ENCODE measurements around the gene NT5DC1. TPM values are rescaled to one million over a fixed set of nuclear protein-coding genes. Genes with fewer than 3 reads are reported as not detected.

The NT5DC1 gene
- total RNA-seq, 4 donors from 2014 or later = 7.0 to 15.4 (median 12.0) TPM

DNA sequence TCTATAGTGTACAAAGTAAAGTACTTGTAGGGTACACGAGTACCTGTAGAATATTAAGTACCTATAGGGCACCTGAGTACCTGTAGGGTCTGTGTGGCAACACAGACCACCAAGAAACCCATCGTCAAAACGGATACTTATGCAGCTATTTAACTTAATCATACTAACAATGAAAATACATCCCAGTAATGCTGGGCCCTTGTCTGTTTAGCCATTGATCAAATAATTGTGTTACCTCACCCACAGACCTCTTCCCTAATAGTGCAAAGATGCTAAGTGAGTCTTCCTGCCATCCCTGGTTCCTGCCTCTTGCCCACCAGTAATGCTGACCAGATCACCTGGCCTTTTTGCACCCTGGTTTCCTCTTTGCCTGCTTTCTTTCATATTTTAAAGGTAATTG is 32.8 kb downstream of the NT5DC1 start:
- no peaks in the 10 kb centered on the region for H3K4me1 ChIP-seq
- H3K36me3 ChIP-seq = no peaks in the 10 kb centered on the region
- DNase-seq (no peak), ATAC-seq (no peak)
- H3K27me3 ChIP-seq = no peaks in the 10 kb centered on the region
- intact Hi-C loops (cut with DNase I; ENCODE audit: low total_unique reads) = no loop called here
- no peak overlapping the region for H3K4me3 ChIP-seq
- no peaks in the 10 kb centered on the region for H3K9me3 ChIP-seq
- H3K27ac ChIP-seq = no peak overlapping the region
- in situ Hi-C loops (cut with MboI; ENCODE audit: low sequenced_read_pairs in 4 of 4) = no loop called here
- no peak for TF ChIP-seq POLR2A (IDR thresholded peaks at IDR 0.05)
- TF ChIP-seq, protein P1, sequence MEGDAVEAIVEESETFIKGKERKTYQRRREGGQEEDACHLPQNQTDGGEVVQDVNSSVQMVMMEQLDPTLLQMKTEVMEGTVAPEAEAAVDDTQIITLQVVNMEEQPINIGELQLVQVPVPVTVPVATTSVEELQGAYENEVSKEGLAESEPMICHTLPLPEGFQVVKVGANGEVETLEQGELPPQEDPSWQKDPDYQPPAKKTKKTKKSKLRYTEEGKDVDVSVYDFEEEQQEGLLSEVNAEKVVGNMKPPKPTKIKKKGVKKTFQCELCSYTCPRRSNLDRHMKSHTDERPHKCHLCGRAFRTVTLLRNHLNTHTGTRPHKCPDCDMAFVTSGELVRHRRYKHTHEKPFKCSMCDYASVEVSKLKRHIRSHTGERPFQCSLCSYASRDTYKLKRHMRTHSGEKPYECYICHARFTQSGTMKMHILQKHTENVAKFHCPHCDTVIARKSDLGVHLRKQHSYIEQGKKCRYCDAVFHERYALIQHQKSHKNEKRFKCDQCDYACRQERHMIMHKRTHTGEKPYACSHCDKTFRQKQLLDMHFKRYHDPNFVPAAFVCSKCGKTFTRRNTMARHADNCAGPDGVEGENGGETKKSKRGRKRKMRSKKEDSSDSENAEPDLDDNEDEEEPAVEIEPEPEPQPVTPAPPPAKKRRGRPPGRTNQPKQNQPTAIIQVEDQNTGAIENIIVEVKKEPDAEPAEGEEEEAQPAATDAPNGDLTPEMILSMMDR (IDR thresholded peaks at IDR 0.05 in 4 of 5, conservative IDR thresholded peaks at IDR 0.05 in 1 of 5) = no peak

GRCh38 chr6:116136373-116136772 is 35.7 kb downstream of the NT5DC1 start:
- Histone ChIP-seq H3K27ac (no peak overlapping the region), H3K4me3 (no peak overlapping the region), H3K36me3 (no peaks in the 10 kb centered on the region), H3K9me3 (no peaks in the 10 kb centered on the region), H3K4me1 (no peaks in the 10 kb centered on the region), H3K27me3 (no peaks in the 10 kb centered on the region)
- intact Hi-C loops (cut with DNase I; ENCODE audit: low total_unique reads) = no loop called here
- TF ChIP-seq, protein P1 (IDR thresholded peaks at IDR 0.05 in 4 of 5, conservative IDR thresholded peaks at IDR 0.05 in 1 of 5) = no peak
- TF ChIP-seq POLR2A (IDR thresholded peaks at IDR 0.05) = no peak
- no peak for ATAC-seq
- in situ Hi-C loops (cut with MboI; ENCODE audit: low sequenced_read_pairs in 4 of 4) = no loop called here
- no peak for DNase-seq

DNA sequence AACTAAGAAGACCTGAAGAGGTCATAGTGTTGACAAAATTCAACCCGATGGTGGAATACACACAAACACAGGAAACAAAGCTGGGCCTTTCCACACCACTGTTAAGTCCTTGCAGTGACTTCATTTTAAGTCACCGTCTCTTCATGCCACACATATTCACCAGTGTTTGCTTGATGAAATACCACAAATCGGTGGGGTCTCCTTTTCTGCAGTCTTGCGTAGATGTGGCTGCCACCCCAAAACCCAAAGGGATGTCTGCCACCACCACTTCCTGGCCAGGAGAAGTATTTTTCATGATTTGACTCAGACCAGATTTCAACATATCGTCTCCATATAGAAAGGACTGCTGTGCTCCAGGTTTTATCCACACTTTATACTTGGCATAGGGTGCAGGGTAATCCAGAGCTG is 36.3 kb downstream of the NT5DC1 start:
- Histone ChIP-seq H3K27me3 (no peaks in the 10 kb centered on the region), H3K9me3 (no peaks in the 10 kb centered on the region), H3K4me1 (no peaks in the 10 kb centered on the region), H3K27ac (no peak overlapping the region), H3K4me3 (no peak overlapping the region), H3K36me3 (no peaks in the 10 kb centered on the region)
- DNase-seq (no peak), ATAC-seq (no peak)
- in situ Hi-C loops (cut with MboI; ENCODE audit: low sequenced_read_pairs in 4 of 4) (no loop called here), intact Hi-C loops (cut with DNase I; ENCODE audit: low total_unique reads) (no loop called here)
- TF ChIP-seq, protein P1 (IDR thresholded peaks at IDR 0.05 in 4 of 5, conservative IDR thresholded peaks at IDR 0.05 in 1 of 5) = no peak
- TF ChIP-seq POLR2A (IDR thresholded peaks at IDR 0.05) = no peak

DNA sequence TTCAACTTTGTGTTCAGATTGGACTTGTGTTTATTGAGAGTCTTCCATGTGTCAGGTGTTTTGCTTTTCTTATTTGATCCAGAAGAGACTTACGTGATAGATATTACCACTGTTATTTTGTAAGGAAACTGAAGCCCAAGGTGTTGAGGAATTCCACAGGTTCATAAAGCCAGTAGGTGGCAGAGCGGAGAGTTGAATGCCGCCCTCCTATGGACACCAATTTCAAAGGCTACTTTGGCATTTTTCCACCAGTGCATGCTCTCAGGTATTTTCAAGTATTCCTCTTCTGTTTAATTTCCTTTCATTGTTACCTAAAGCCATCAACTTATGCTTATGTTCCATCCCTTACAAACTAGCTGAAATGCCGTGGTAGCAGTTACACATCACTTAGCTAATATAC is 39.3 kb downstream of the NT5DC1 start:
- Histone ChIP-seq H3K4me1 (peaks cover 0 to 2% of the 10 kb centered on the region in 2 donors), H3K27ac (no peak overlapping the region), H3K27me3 (no peaks in the 10 kb centered on the region), H3K9me3 (no peaks in the 10 kb centered on the region), H3K4me3 (no peak overlapping the region), H3K36me3 (no peaks in the 10 kb centered on the region)
- in situ Hi-C loops (cut with MboI; ENCODE audit: low sequenced_read_pairs in 4 of 4) (no loop called here), intact Hi-C loops (cut with DNase I; ENCODE audit: low total_unique reads) (no loop called here)
- ATAC-seq (no peak), DNase-seq (no peak)
- TF ChIP-seq, protein P1 (IDR thresholded peaks at IDR 0.05 in 4 of 5, conservative IDR thresholded peaks at IDR 0.05 in 1 of 5) = no peak

- no peaks in the 10 kb centered on the region for H3K9me3 ChIP-seq
- ATAC-seq = no peak
Observed at GRCh38 chr6:116144605-116145004, 44.0 kb downstream of the NT5DC1 start.

More at GRCh38 chr6:116144605-116145004, 44.0 kb downstream of the NT5DC1 start:
- intact Hi-C loops (cut with DNase I; ENCODE audit: low total_unique reads) = no loop called here
- Histone ChIP-seq H3K4me3 (no peak overlapping the region), H3K27me3 (no peaks in the 10 kb centered on the region), H3K36me3 (no peaks in the 10 kb centered on the region), H3K4me1 (peaks cover 5 to 8% of the 10 kb centered on the region in 2 donors), H3K27ac (no peak overlapping the region)
- TF ChIP-seq, protein P1 (IDR thresholded peaks at IDR 0.05 in 4 of 5, conservative IDR thresholded peaks at IDR 0.05 in 1 of 5) = no peak
- TF ChIP-seq POLR2A (IDR thresholded peaks at IDR 0.05) = no peak
- in situ Hi-C loops (cut with MboI; ENCODE audit: low sequenced_read_pairs in 4 of 4) = no loop called here
- no peak for DNase-seq
